H1 (cell line): ENCODE measurements around the gene AFAP1L2. TPM values are rescaled to one million over a fixed set of nuclear protein-coding genes. Genes with fewer than 3 reads are reported as not detected.

Experiments
- CTCF ChIA-PET: fragments of 300-600 bp; sonication (Branson Sonifier 250); formaldehyde crosslinking; loops from one replicate; lab custom pipeline; 2021; ENCODE audit not compliant: partially characterized antibody; lab: Charles Lee
- POLR2A ChIA-PET: fragments of 300-600 bp; sonication (Branson Sonifier 250); formaldehyde crosslinking; loops from one replicate; lab custom pipeline; 2021; ENCODE audit warnings: inconsistent platforms; ENCODE audit not compliant: partially characterized antibody; lab: Charles Lee
- DNase-seq, 2 experiments: peaks; one replicate each; pipeline versions ENCODE4 v3.0.0 to v3.0.0-alpha.2; 2010 to 2022; ENCODE audit warnings: low spot score in 2 of 2, low read depth in 1 of 2, mixed read lengths in 1 of 2
- FAIRE-seq: peaks from 2 replicates; lab custom pipeline; 2011; peaks lifted over from hg19 to GRCh38; lab: Jason Lieb, UNC
- H2AFZ ChIP-seq: 2 replicates; pipeline ENCODE4 v1.8.1; 2012; ENCODE audit warnings: low read length, inconsistent platforms
- H2AK5ac ChIP-seq: 2 replicates; pipeline ENCODE4 v1.6.1; 2013; ENCODE audit warnings: low read depth, low read length
- H2BK120ac ChIP-seq: replicated peaks from 2 replicates; pipeline ENCODE3; 2013; ENCODE audit warnings: low read depth, low read length, inconsistent platforms
- H2BK12ac ChIP-seq: 2 replicates; pipeline ENCODE4 v1.6.1; 2013; ENCODE audit warnings: low read depth, low read length
- H2BK15ac ChIP-seq: 2 replicates; pipeline ENCODE4 v1.6.1; 2013; ENCODE audit warnings: low read length
- H2BK20ac ChIP-seq: 2 replicates; pipeline ENCODE4 v1.6.1; 2013; ENCODE audit warnings: low read length
- H2BK5ac ChIP-seq: 2 replicates; pipeline ENCODE4 v1.6.1; 2013; ENCODE audit warnings: low read depth, low read length
- H3K14ac ChIP-seq: 2 replicates; pipeline ENCODE4 v1.6.1; 2013; ENCODE audit warnings: inconsistent platforms; ENCODE audit not compliant: insufficient read length
- H3K18ac ChIP-seq: 2 replicates; pipeline ENCODE4 v1.6.1; 2013; ENCODE audit warnings: low read length; ENCODE audit errors: extremely low read depth
- H3K23ac ChIP-seq: 2 replicates; pipeline ENCODE4 v1.6.1; 2013; ENCODE audit warnings: inconsistent platforms; ENCODE audit not compliant: insufficient read length
- H3K23me2 ChIP-seq: 2 replicates; pipeline ENCODE4 v1.6.1; 2013; ENCODE audit warnings: low read depth, low read length
- H3K27ac ChIP-seq: 2 replicates; pipeline ENCODE4 v1.6.1; 2011; ENCODE audit warnings: low read depth, low read length, inconsistent platforms
- H3K27me3 ChIP-seq, 4 experiments: replicated peaks in 1 of 4; 1 replicate in 1 of 4; 2 replicates in 3 of 4; pipeline versions ENCODE4 v1.6.1 to v1.8.1; 2011 to 2013; ENCODE audit warnings: low read length in 3 of 4, mild to moderate bottlenecking in 3 of 4, inconsistent platforms in 2 of 4, mixed read lengths in 2 of 4, moderate library complexity in 1 of 4; ENCODE audit not compliant: control insufficient read depth in 3 of 4, insufficient read depth in 3 of 4; ENCODE audit errors: extremely low read depth in 1 of 4
- H3K36me3 ChIP-seq, 4 experiments: 2 replicates each; pipeline versions ENCODE4 v1.6.1 to v1.8.1; 2011 to 2013; ENCODE audit warnings: mild to moderate bottlenecking in 4 of 4, low read length in 3 of 4, moderate library complexity in 2 of 4, control low read depth in 1 of 4, inconsistent platforms in 1 of 4; ENCODE audit not compliant: insufficient read depth in 4 of 4, control insufficient read depth in 2 of 4
- H3K4ac ChIP-seq: replicated peaks from 2 replicates; pipeline ENCODE3; 2013; ENCODE audit warnings: low read length, low read depth, mixed read lengths, inconsistent platforms; ENCODE audit not compliant: insufficient read length
- H3K4me1 ChIP-seq, 4 experiments: replicated peaks in 1 of 4; 1 replicate in 1 of 4; 2 replicates in 3 of 4; pipeline versions ENCODE4 v1.6.1 to v1.8.1; 2011 to 2013; ENCODE audit warnings: low read length in 3 of 4, inconsistent platforms in 2 of 4, mixed read lengths in 1 of 4; ENCODE audit not compliant: insufficient read depth in 4 of 4, control insufficient read depth in 3 of 4
- H3K4me2 ChIP-seq, 2 experiments: 2 replicates each; pipeline versions ENCODE4 v1.6.1 to v1.8.1; 2011 to 2013; ENCODE audit warnings: low read depth in 2 of 2, low read length in 2 of 2, control low read depth in 1 of 2, inconsistent platforms in 1 of 2, mild to moderate bottlenecking in 1 of 2; ENCODE audit not compliant: insufficient read depth in 1 of 2
- H3K4me3 ChIP-seq, 4 experiments: fragments of 200-600, 300-600 bp in 1 of 4; sonication (generic), shearing (Covaris generic), sonication (Bioruptor Twin) in 1 of 4; 2 replicates each; pipeline versions ENCODE4 v1.5.1 to v1.8.1; 2011 to 2016; ENCODE audit warnings: low read length in 4 of 4, low read depth in 3 of 4, control low read depth in 2 of 4, inconsistent platforms in 2 of 4, mild to moderate bottlenecking in 2 of 4, mixed read lengths in 1 of 4, moderate library complexity in 1 of 4; ENCODE audit not compliant: insufficient read depth in 2 of 4; ENCODE audit errors: extremely low read depth in 1 of 4
- H3K56ac ChIP-seq: replicated peaks from 2 replicates; pipeline ENCODE3; 2013; ENCODE audit warnings: low read depth, mild to moderate bottlenecking, mixed read lengths, low read length, inconsistent platforms; ENCODE audit not compliant: insufficient read length
- H3K79me1 ChIP-seq: 2 replicates; pipeline ENCODE4 v1.6.1; 2013; ENCODE audit warnings: low read depth, low read length, control low read depth
- H3K79me2 ChIP-seq, 2 experiments: 2 replicates each; pipeline versions ENCODE4 v1.6.1 to v1.8.1; 2012 to 2013; ENCODE audit warnings: low read length in 2 of 2, mild to moderate bottlenecking in 2 of 2, inconsistent platforms in 1 of 2; ENCODE audit not compliant: insufficient read depth in 2 of 2, control insufficient read depth in 1 of 2
- H3K9ac ChIP-seq, 4 experiments: replicated peaks in 1 of 4; 1 replicate in 1 of 4; 2 replicates in 3 of 4; pipeline versions ENCODE4 v1.6.1 to v1.8.1; 2011 to 2013; ENCODE audit warnings: low read depth in 3 of 4, low read length in 3 of 4, control low read depth in 2 of 4, mild to moderate bottlenecking in 2 of 4, moderate library complexity in 2 of 4, inconsistent platforms in 1 of 4; ENCODE audit errors: extremely low read depth in 1 of 4
- H3K9me3 ChIP-seq, 2 experiments: 2 replicates each; pipeline versions ENCODE4 v1.6.1 to v1.8.1; 2012 to 2013; ENCODE audit warnings: mild to moderate bottlenecking in 2 of 2, moderate library complexity in 2 of 2, control low read depth in 1 of 2, inconsistent platforms in 1 of 2, low read depth in 1 of 2, low read length in 1 of 2, mixed read lengths in 1 of 2; ENCODE audit not compliant: insufficient read depth in 2 of 2
- H4K20me1 ChIP-seq, 2 experiments: replicated peaks in 1 of 2; 2 replicates each; pipeline versions ENCODE3 to v1.8.1; 2011 to 2013; ENCODE audit warnings: inconsistent platforms in 2 of 2, low read length in 2 of 2, mild to moderate bottlenecking in 1 of 2; ENCODE audit not compliant: insufficient read depth in 2 of 2, control insufficient read depth in 1 of 2
- H4K5ac ChIP-seq: 2 replicates; pipeline ENCODE4 v1.6.1; 2013; ENCODE audit warnings: low read length, low read depth, mixed read lengths, inconsistent platforms; ENCODE audit not compliant: insufficient read length
- H4K8ac ChIP-seq: 2 replicates; pipeline ENCODE4 v1.8.0; 2013; ENCODE audit warnings: mild to moderate bottlenecking, moderate library complexity, low read length, inconsistent platforms; ENCODE audit not compliant: insufficient read depth; ENCODE audit errors: extremely low read depth
- H4K91ac ChIP-seq: replicated peaks from 2 replicates; pipeline ENCODE3; 2013; ENCODE audit warnings: low read length, mixed read lengths, inconsistent platforms; ENCODE audit not compliant: insufficient read length
- ASH2L ChIP-seq: fragments of 200-600, 300-600 bp; sonication (generic); IDR thresholded peaks from one replicate; pipeline ENCODE4 v1.7.1; 2017; ENCODE audit warnings: low read length
- CBX8 ChIP-seq: fragments of 300-800, 300-1000 bp; sonication (generic); IDR thresholded peaks from 2 replicates; pipeline ENCODE4 v1.7.1; 2016; ENCODE audit warnings: low read depth, low read length, borderline replicate concordance
- CEBPB ChIP-seq: IDR thresholded peaks from 2 replicates; pipeline ENCODE4 v1.6.1; 2012; ENCODE audit warnings: low read depth, low read length
- CHD2 ChIP-seq: IDR thresholded peaks from 2 replicates; pipeline ENCODE4 v1.6.1; 2012; ENCODE audit warnings: low read length, improper control_type of control experiment
- KDM1A ChIP-seq: fragments of 200-600, 300-600 bp; sonication (generic); IDR thresholded peaks from 2 replicates; pipeline ENCODE4 v1.7.1; 2016; ENCODE audit warnings: mild to moderate bottlenecking, low read length, borderline replicate concordance
- NRF1 ChIP-seq: IDR thresholded peaks from 2 replicates; pipeline ENCODE4 v1.6.1; 2011; ENCODE audit warnings: mild to moderate bottlenecking, low read depth, low read length, improper control_type of control experiment
- RXRA ChIP-seq: IDR thresholded peaks from 2 replicates; pipeline ENCODE4 v1.6.1; 2011; ENCODE audit warnings: low read depth, mild to moderate bottlenecking, low read length, moderate library complexity; ENCODE audit not compliant: insufficient read depth
- SAP30 ChIP-seq: fragments of 300-600 bp; sonication (generic); IDR thresholded peaks from 2 replicates; pipeline ENCODE4 v1.7.1; 2012; ENCODE audit warnings: low read length, moderate library complexity, mild to moderate bottlenecking, inconsistent platforms; ENCODE audit not compliant: insufficient read depth, insufficient replicate concordance
- SP1 ChIP-seq: IDR thresholded peaks from 2 replicates; pipeline ENCODE4 v1.6.1; 2011; ENCODE audit warnings: low read depth, low read length
- SP2 ChIP-seq: IDR thresholded peaks from 2 replicates; pipeline ENCODE4 v1.6.1; 2012; ENCODE audit warnings: mild to moderate bottlenecking, low read length, inconsistent platforms
- WGBS, 2 experiments: shearing (Covaris generic) in 1 of 2; methylation state at CpG; one replicate each; pipeline versions ENCODE4 v1.1.6 to v1.1.7; 2013 to 2015; ENCODE audit warnings: low lambda C conversion rate in 2 of 2, mixed read lengths in 2 of 2, inconsistent platforms in 1 of 2, low coverage in 1 of 2, missing lambda C conversion rate in 1 of 2; ENCODE audit not compliant: insufficient replicate concordance in 2 of 2, insufficient coverage in 1 of 2, insufficient read length in 1 of 2; ENCODE audit errors: extremely low coverage in 1 of 2, missing lambda C conversion rate in 1 of 2; 5-methylcytosine and 5-hydroxymethylcytosine counted together
- polyA plus RNA-seq, 7 experiments: library from polyadenylated mRNA; depleted of rRNA in 3 of 7; stranded (reverse) in 5 of 7; unstranded in 2 of 7; fragments of >200 nt in 5 of 7; fragments of 200-250 nt in 2 of 7; gene quantifications; 1 replicate in 5 of 7; 2 replicates in 1 of 7; 4 replicates in 1 of 7; pipeline versions ENCODE4 v1.2.1 to v1.2.3, GENCODE V29; 2011 to 2013; ENCODE audit warnings: missing spikeins in 2 of 7, mixed read lengths in 2 of 7
- total RNA-seq: library from RNA; stranded (reverse); fragmentation: NEBNext Ultra II Directional; extraction: Animal tissue kit (Norgen Biotek cat#: 25700); gene quantifications from 2 replicates; pipeline ENCODE4 v1.2.1, GENCODE V29; 2021
- TF ChIP-seq, protein P1 (sequence below): IDR thresholded peaks from 2 replicates; pipeline ENCODE4 v1.6.1; 2011; ENCODE audit warnings: low read length, improper control_type of control experiment
- TF ChIP-seq, protein P2 (sequence below): IDR thresholded peaks from 2 replicates; pipeline ENCODE4 v1.6.1; 2012; ENCODE audit warnings: inconsistent platforms
- TF ChIP-seq, protein P3 (sequence below): IDR thresholded peaks from 2 replicates; pipeline ENCODE4 v1.6.1; 2012; ENCODE audit warnings: inconsistent platforms

The AFAP1L2 gene
- total and polyA plus RNA-seq, 2 of the 8 experiments (the other 6 are each of a cell fraction or from before 2014, with no cell fraction given): 3.9 to 6.4 TPM

DNA sequence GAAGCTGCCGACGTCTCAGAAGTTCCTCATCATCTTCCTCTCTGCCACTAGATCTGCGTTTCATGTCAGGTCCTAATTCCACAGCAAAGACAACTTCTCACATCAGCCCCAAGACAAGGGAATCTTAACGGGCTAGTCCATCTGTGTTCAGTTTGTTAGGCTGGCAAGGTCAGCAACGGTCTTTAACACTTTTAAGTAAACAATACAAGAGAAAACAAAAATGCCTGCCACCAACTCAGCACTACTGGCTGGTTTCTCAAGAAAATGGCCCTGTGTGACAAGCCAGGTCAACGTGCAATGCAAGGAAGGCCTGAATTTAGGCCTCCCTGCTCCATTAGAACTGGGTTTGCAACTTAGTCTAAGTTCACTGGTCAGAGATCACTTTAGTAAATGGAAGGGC is 41.0 kb upstream of the AFAP1L2 start:
- H3K4me1 ChIP-seq: peaks cover 0 to 2% (median 0%) of the 10 kb centered on the region in 4 experiments; a peak in 1 of 7 replicates
- H3K27me3 ChIP-seq: no peaks in the 10 kb centered on the region
- no peaks in the 10 kb centered on the region for H3K79me1 ChIP-seq
- H4K20me1 ChIP-seq: peaks cover 2% of the 10 kb centered on the region in 2 experiments
- no peak overlapping the region for H3K18ac ChIP-seq
- CTCF ChIA-PET: interaction anchor here (20.2 kb wide), 1 partner anchor 144 kb away, joined by 269 read pairs; no protein-coding TSS in a partner anchor
- H2AK5ac ChIP-seq: no peak overlapping the region
- no peak overlapping the region for H3K4me2 ChIP-seq
- H2BK15ac ChIP-seq: no peak overlapping the region
- no peaks in the 10 kb centered on the region for H3K36me3 ChIP-seq
- DNase-seq: no peak
- H4K91ac ChIP-seq: no peak overlapping the region
- H3K23ac ChIP-seq: no peak overlapping the region
- H3K4ac ChIP-seq: no peak overlapping the region
- POLR2A ChIA-PET: no interaction called here
- TF ChIP-seq, protein P1, sequence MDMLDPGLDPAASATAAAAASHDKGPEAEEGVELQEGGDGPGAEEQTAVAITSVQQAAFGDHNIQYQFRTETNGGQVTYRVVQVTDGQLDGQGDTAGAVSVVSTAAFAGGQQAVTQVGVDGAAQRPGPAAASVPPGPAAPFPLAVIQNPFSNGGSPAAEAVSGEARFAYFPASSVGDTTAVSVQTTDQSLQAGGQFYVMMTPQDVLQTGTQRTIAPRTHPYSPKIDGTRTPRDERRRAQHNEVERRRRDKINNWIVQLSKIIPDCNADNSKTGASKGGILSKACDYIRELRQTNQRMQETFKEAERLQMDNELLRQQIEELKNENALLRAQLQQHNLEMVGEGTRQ: no peak
- TF ChIP-seq KDM1A (no peak), SP1 (no peak), CHD2 (no peak), CBX8 (no peak), SAP30 (no peak), RXRA (no peak), ASH2L (no peak), NRF1 (no peak), SP2 (no peak), CEBPB (no peak)
- TF ChIP-seq, protein P2, sequence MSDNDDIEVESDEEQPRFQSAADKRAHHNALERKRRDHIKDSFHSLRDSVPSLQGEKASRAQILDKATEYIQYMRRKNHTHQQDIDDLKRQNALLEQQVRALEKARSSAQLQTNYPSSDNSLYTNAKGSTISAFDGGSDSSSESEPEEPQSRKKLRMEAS: no peak
- TF ChIP-seq, protein P3, sequence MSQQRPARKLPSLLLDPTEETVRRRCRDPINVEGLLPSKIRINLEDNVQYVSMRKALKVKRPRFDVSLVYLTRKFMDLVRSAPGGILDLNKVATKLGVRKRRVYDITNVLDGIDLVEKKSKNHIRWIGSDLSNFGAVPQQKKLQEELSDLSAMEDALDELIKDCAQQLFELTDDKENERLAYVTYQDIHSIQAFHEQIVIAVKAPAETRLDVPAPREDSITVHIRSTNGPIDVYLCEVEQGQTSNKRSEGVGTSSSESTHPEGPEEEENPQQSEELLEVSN: no peak
- no peak overlapping the region for H4K5ac ChIP-seq
- no peaks in the 10 kb centered on the region for H3K23me2 ChIP-seq
- no peak overlapping the region for H4K8ac ChIP-seq
- no peak overlapping the region for H2BK20ac ChIP-seq
- WGBS, 2 experiments: 95% methylated on average over 6 of the region's 6 CpGs; no CpG with 5 or more reads in 1 of the 2 experiments
- H3K14ac ChIP-seq: no peak overlapping the region
- H3K4me3 ChIP-seq: no peak overlapping the region
- peak; percentile 32 for FAIRE-seq
- no peak overlapping the region for H3K9ac ChIP-seq
- no peak overlapping the region for H2BK120ac ChIP-seq
- no peak overlapping the region for H3K27ac ChIP-seq
- no peak overlapping the region for H2AFZ ChIP-seq
- H3K79me2 ChIP-seq: no peaks in the 10 kb centered on the region
- no peaks in the 10 kb centered on the region for H3K9me3 ChIP-seq
- H3K56ac ChIP-seq: no peak overlapping the region
- no peak overlapping the region for H2BK12ac ChIP-seq
- no peak overlapping the region for H2BK5ac ChIP-seq
